NT2/D1 (cell line): ENCODE results near the gene SYTL4.

Source experiments
- DNase-seq: peaks from one replicate; pipeline ENCODE4 v3.0.0-alpha.2; 2011; ENCODE audit warnings: low read depth, low spot score
- H3K27me3 ChIP-seq: 2 replicates; pipeline ENCODE4 v1.6.0; 2011; ENCODE audit warnings: mild to moderate bottlenecking; ENCODE audit not compliant: insufficient read length, insufficient read depth
- H3K36me3 ChIP-seq: 2 replicates; pipeline ENCODE4 v1.6.1; 2011; ENCODE audit warnings: mild to moderate bottlenecking, low read length, mixed read lengths; ENCODE audit not compliant: insufficient read depth, insufficient read length
- H3K4me1 ChIP-seq: 2 replicates; pipeline ENCODE4 v1.5.1; 2011; ENCODE audit not compliant: insufficient read depth, insufficient read length
- H3K4me3 ChIP-seq: 2 replicates; pipeline ENCODE4 v1.5.1; 2011; ENCODE audit warnings: low read depth; ENCODE audit not compliant: insufficient read length
- H3K9ac ChIP-seq: 2 replicates; pipeline ENCODE4 v1.6.0; 2011; ENCODE audit warnings: low read depth; ENCODE audit not compliant: insufficient read length
- H3K9me3 ChIP-seq: 2 replicates; pipeline ENCODE4 v1.5.1; 2011; ENCODE audit warnings: mild to moderate bottlenecking, low read length; ENCODE audit not compliant: insufficient read depth
- SUZ12 ChIP-seq: IDR thresholded peaks from 2 replicates; pipeline ENCODE4 v1.6.1; 2011; ENCODE audit not compliant: insufficient read length, insufficient read depth; ENCODE audit errors: extremely low read depth
- YY1 ChIP-seq: IDR thresholded peaks from 2 replicates; pipeline ENCODE4 v1.6.1; 2011; ENCODE audit not compliant: insufficient read length, insufficient read depth
- ZNF274 ChIP-seq: IDR thresholded peaks from 2 replicates; pipeline ENCODE4 v1.6.1; 2011; ENCODE audit warnings: mild to moderate bottlenecking, low read depth, low read length

The SYTL4 gene

GRCh38 chrX:100687546-100687945 lies 44.4 kb downstream of the SYTL4 start:
- Histone ChIP-seq H3K4me3 (no peak overlapping the region), H3K36me3 (no peaks in the 10 kb centered on the region), H3K9ac (no peak overlapping the region), H3K4me1 (no peaks in the 10 kb centered on the region), H3K27me3 (no peaks in the 10 kb centered on the region), H3K9me3 (no peaks in the 10 kb centered on the region)
- no peak for TF ChIP-seq YY1
- no peak for TF ChIP-seq ZNF274
- TF ChIP-seq SUZ12, result no peak
- DNase-seq, result no peak

GRCh38 chrX:100687128-100687527 lies 44.8 kb downstream of the SYTL4 start:
- Histone ChIP-seq H3K27me3 (no peaks in the 10 kb centered on the region), H3K9me3 (no peaks in the 10 kb centered on the region), H3K36me3 (no peaks in the 10 kb centered on the region), H3K4me3 (no peak overlapping the region), H3K4me1 (no peaks in the 10 kb centered on the region), H3K9ac (no peak overlapping the region)
- no peak for DNase-seq
- TF ChIP-seq ZNF274, result no peak
- no peak for TF ChIP-seq SUZ12
- TF ChIP-seq YY1, result no peak

GRCh38 chrX:100685997-100686305 lies 46.0 kb downstream of the SYTL4 start:
- H3K4me1 ChIP-seq, result no peaks in the 10 kb centered on the region
- DNase-seq, result no peak
- TF ChIP-seq SUZ12, result no peak
- TF ChIP-seq YY1, result no peak
- TF ChIP-seq ZNF274, result no peak
- H3K36me3 ChIP-seq, result no peaks in the 10 kb centered on the region
- no peak overlapping the region for H3K4me3 ChIP-seq
- no peak overlapping the region for H3K9ac ChIP-seq
- no peaks in the 10 kb centered on the region for H3K27me3 ChIP-seq
- no peaks in the 10 kb centered on the region for H3K9me3 ChIP-seq

GRCh38 chrX:100685284-100685996 lies 46.5 kb downstream of the SYTL4 start:
- DNase-seq, result peak; percentile 82
- no peaks in the 10 kb centered on the region for H3K4me1 ChIP-seq

GRCh38 chrX:100682939-100683338 lies 49.0 kb downstream of the SYTL4 start:
- H3K36me3 ChIP-seq, result no peaks in the 10 kb centered on the region
- TF ChIP-seq ZNF274 (no peak), YY1 (no peak), SUZ12 (no peak)
- H3K4me3 ChIP-seq, result no peak overlapping the region
- no peak overlapping the region for H3K9ac ChIP-seq
- H3K4me1 ChIP-seq, result no peaks in the 10 kb centered on the region
- H3K27me3 ChIP-seq, result no peaks in the 10 kb centered on the region
- DNase-seq, result no peak
- H3K9me3 ChIP-seq, result no peaks in the 10 kb centered on the region

More at GRCh38 chrX:100685284-100685996, 46.5 kb downstream of the SYTL4 start:
- no peak overlapping the region for H3K9ac ChIP-seq
- H3K9me3 ChIP-seq, result no peaks in the 10 kb centered on the region
- no peak for TF ChIP-seq SUZ12
- no peak for TF ChIP-seq ZNF274
- no peak for TF ChIP-seq YY1
- no peak overlapping the region for H3K4me3 ChIP-seq
- H3K27me3 ChIP-seq, result no peaks in the 10 kb centered on the region
- no peaks in the 10 kb centered on the region for H3K36me3 ChIP-seq

- TF ChIP-seq SUZ12, result no peak
- no peak for TF ChIP-seq YY1
- TF ChIP-seq ZNF274, result no peak
- Histone ChIP-seq H3K36me3 (peaks cover 2% of the 10 kb centered on the region), H3K4me1 (no peaks in the 10 kb centered on the region), H3K9ac (no peak overlapping the region), H3K27me3 (no peaks in the 10 kb centered on the region), H3K4me3 (no peak overlapping the region), H3K9me3 (no peaks in the 10 kb centered on the region)
- DNase-seq, result no peak
Measured at GRCh38 chrX:100681599-100681998, 50.3 kb downstream of the SYTL4 start.

- peaks cover 2% of the 10 kb centered on the region for H3K36me3 ChIP-seq
- no peak for DNase-seq
- H3K9me3 ChIP-seq, result no peaks in the 10 kb centered on the region
- H3K9ac ChIP-seq, result no peak overlapping the region
- TF ChIP-seq YY1, result no peak
- TF ChIP-seq ZNF274, result no peak
- no peak for TF ChIP-seq SUZ12
- no peaks in the 10 kb centered on the region for H3K27me3 ChIP-seq
- no peak overlapping the region for H3K4me3 ChIP-seq
- H3K4me1 ChIP-seq, result no peaks in the 10 kb centered on the region
Measured at GRCh38 chrX:100680756-100681155, 51.2 kb downstream of the SYTL4 start.

GRCh38 chrX:100677611-100678181 lies 54.2 kb downstream of the SYTL4 start:
- no peak overlapping the region for H3K4me3 ChIP-seq

More at GRCh38 chrX:100677611-100678181, 54.2 kb downstream of the SYTL4 start:
- no peak for DNase-seq
- TF ChIP-seq YY1 (no peak), SUZ12 (no peak), ZNF274 (no peak)
- Histone ChIP-seq H3K9ac (no peak overlapping the region), H3K4me1 (no peaks in the 10 kb centered on the region), H3K9me3 (no peaks in the 10 kb centered on the region), H3K27me3 (no peaks in the 10 kb centered on the region), H3K36me3 (peaks cover 2% of the 10 kb centered on the region)
